ENCODE results near the gene DDX54.

The DDX54 gene

DNA sequence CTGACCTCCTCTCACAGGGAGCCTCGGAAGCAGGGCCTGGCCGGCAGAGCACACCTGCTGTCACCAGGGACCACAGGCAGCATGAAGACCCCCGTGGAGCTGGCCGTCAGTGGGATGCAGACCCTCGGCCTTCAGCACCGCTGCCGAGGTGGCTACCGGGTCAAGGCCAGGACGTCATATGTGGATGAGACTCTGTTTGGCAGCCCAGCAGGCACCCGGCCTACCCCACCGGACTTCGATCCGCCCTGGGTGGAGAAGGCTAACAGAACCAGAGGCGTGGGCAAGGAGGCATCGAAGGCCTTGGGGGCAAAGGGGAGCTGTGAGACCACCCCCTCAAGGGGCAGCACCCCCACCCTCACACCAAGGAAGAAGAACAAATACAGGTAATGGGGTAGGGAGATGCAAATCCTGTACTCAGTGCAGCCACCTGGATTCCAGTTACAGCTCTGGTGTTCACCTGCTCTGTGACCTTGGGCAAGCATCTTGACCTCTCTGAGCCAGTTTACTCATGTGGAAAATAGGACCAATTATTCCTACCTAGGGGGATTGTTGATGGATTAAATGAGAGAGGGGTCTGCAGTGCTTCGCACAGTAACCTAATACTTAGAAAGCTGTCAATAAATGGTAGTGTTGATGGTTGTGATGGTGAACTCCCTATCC lies 1.5 kb upstream of the DDX54 start:
- Histone ChIP-seq H3K9me3 (ENCODE audit: insufficient read depth, low read length, severe bottlenecking) (no peaks in the 10 kb centered on the region), H3K4me2 (ENCODE audit: insufficient read depth, low read length) (peak overlapping the region; percentile 97), H2AFZ (ENCODE audit: low read depth, low read length) (no peak overlapping the region), H3K27ac (ENCODE audit: low read length) (peak overlapping the region; percentile 95), H3K4me1 (ENCODE audit: insufficient read depth, low read length) (peaks cover 40% of the 10 kb centered on the region), H3K36me3 (ENCODE audit: insufficient read depth, low read length) (peaks cover 60% of the 10 kb centered on the region), H3K27me3 (ENCODE audit: insufficient read depth, low read length, poor library complexity) (no peaks in the 10 kb centered on the region), H3K4me3 (ENCODE audit: low read depth in 1 of 2, low read length in 2 of 2) (peak overlapping the region; percentile 81 to 93; a peak in 3 of 4 replicates), H3K9ac (ENCODE audit: low read depth, low read length) (peak overlapping the region; percentile 94), H3K79me2 (ENCODE audit: insufficient read depth, low read length) (peaks cover 73% of the 10 kb centered on the region), H4K20me1 (ENCODE audit: insufficient read depth, low read length) (peaks cover 30% of the 10 kb centered on the region)
- no peak for DNase-seq
- no peak for ATAC-seq (ENCODE audit: insufficient read depth, low read depth)
- no peak for TF ChIP-seq EZH2 (IDR thresholded peaks at IDR 0.05; ENCODE audit: borderline replicate concordance, low read depth, low read length, severe bottlenecking)
- TF ChIP-seq, protein P1, sequence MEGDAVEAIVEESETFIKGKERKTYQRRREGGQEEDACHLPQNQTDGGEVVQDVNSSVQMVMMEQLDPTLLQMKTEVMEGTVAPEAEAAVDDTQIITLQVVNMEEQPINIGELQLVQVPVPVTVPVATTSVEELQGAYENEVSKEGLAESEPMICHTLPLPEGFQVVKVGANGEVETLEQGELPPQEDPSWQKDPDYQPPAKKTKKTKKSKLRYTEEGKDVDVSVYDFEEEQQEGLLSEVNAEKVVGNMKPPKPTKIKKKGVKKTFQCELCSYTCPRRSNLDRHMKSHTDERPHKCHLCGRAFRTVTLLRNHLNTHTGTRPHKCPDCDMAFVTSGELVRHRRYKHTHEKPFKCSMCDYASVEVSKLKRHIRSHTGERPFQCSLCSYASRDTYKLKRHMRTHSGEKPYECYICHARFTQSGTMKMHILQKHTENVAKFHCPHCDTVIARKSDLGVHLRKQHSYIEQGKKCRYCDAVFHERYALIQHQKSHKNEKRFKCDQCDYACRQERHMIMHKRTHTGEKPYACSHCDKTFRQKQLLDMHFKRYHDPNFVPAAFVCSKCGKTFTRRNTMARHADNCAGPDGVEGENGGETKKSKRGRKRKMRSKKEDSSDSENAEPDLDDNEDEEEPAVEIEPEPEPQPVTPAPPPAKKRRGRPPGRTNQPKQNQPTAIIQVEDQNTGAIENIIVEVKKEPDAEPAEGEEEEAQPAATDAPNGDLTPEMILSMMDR (IDR thresholded peaks at IDR 0.05; ENCODE audit: borderline replicate concordance, extremely low read depth, low read length, poor library complexity, severe bottlenecking), result no peak

DNA sequence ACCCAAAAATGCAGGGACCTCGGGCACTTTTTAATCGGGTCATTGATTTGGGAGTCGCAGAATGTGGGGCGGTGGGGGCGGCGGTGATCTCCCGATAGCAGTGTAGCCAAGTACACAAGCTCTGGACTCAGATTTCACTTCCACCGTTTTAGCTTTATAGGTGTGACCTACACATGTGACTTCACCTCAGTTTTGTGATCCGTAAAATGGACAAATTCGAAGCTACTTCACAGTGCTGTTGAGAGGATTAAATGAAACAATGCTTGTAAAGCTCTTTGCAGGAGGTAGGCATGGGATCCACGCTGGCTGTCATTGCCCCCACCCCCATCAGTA lies 721 bp upstream of the DDX54 start:
- Histone ChIP-seq H3K9me3 (ENCODE audit: insufficient read depth, low read length, severe bottlenecking) (no peaks in the 10 kb centered on the region), H3K4me1 (ENCODE audit: insufficient read depth, low read length) (peaks cover 40% of the 10 kb centered on the region), H3K9ac (ENCODE audit: low read depth, low read length) (peak overlapping the region; percentile 94), H3K4me3 (ENCODE audit: low read depth in 1 of 2, low read length in 2 of 2) (peak overlapping the region; percentile 81 to 93; a peak in 3 of 4 replicates), H4K20me1 (ENCODE audit: insufficient read depth, low read length) (peaks cover 35% of the 10 kb centered on the region), H3K36me3 (ENCODE audit: insufficient read depth, low read length) (peaks cover 57% of the 10 kb centered on the region), H2AFZ (ENCODE audit: low read depth, low read length) (peak overlapping the region; percentile 97), H3K27ac (ENCODE audit: low read length) (peak overlapping the region; percentile 95), H3K79me2 (ENCODE audit: insufficient read depth, low read length) (peaks cover 81% of the 10 kb centered on the region), H3K4me2 (ENCODE audit: insufficient read depth, low read length) (peak overlapping the region; percentile 97), H3K27me3 (ENCODE audit: insufficient read depth, low read length, poor library complexity) (no peaks in the 10 kb centered on the region)
- DNase-seq, result no peak
- no peak for ATAC-seq (ENCODE audit: insufficient read depth, low read depth)
- TF ChIP-seq, protein P1 (IDR thresholded peaks at IDR 0.05; ENCODE audit: borderline replicate concordance, extremely low read depth, low read length, poor library complexity, severe bottlenecking), result no peak
- TF ChIP-seq EZH2 (IDR thresholded peaks at IDR 0.05; ENCODE audit: borderline replicate concordance, low read depth, low read length, severe bottlenecking), result no peak

DNA sequence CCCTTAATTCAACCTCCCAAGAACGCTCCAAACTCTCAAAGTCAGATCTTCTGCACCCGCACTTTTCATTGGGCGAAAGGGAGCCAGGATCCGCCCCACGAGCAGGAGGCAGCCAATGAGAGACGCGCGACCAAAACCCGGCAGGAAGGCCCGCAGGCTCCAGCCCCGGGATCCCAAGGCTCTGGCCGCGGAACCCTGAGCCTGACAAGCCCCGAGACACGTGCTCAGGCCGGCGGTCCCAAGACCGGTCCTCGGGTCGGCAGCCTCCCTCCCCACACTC lies 438 bp downstream of the DDX54 start:
- ATAC-seq (ENCODE audit: insufficient read depth, low read depth), result peak; percentile 88

More for the DNA sequence above, 438 bp downstream of the DDX54 start:
- Histone ChIP-seq H2AFZ (ENCODE audit: low read depth, low read length) (peak overlapping the region; percentile 97), H3K4me1 (ENCODE audit: insufficient read depth, low read length) (peaks cover 40% of the 10 kb centered on the region), H3K79me2 (ENCODE audit: insufficient read depth, low read length) (peaks cover 93% of the 10 kb centered on the region), H3K9me3 (ENCODE audit: insufficient read depth, low read length, severe bottlenecking) (no peaks in the 10 kb centered on the region), H3K9ac (ENCODE audit: low read depth, low read length) (peak overlapping the region; percentile 94), H3K4me2 (ENCODE audit: insufficient read depth, low read length) (peak overlapping the region; percentile 97), H3K27me3 (ENCODE audit: insufficient read depth, low read length, poor library complexity) (no peaks in the 10 kb centered on the region), H3K36me3 (ENCODE audit: insufficient read depth, low read length) (peaks cover 60% of the 10 kb centered on the region), H3K4me3 (ENCODE audit: low read depth in 1 of 2, low read length in 2 of 2) (peak overlapping the region; percentile 81 to 93), H4K20me1 (ENCODE audit: insufficient read depth, low read length) (peaks cover 42% of the 10 kb centered on the region), H3K27ac (ENCODE audit: low read length) (peak overlapping the region; percentile 95)
- TF ChIP-seq, protein P1 (IDR thresholded peaks at IDR 0.05; ENCODE audit: borderline replicate concordance, extremely low read depth, low read length, poor library complexity, severe bottlenecking), result no peak
- no peak for TF ChIP-seq EZH2 (IDR thresholded peaks at IDR 0.05; ENCODE audit: borderline replicate concordance, low read depth, low read length, severe bottlenecking)
- peak; percentile 91 for DNase-seq

Data from DND-41 (cell line).